ENCODE measurements around the gene GUCA1C.

The GUCA1C gene

DNA sequence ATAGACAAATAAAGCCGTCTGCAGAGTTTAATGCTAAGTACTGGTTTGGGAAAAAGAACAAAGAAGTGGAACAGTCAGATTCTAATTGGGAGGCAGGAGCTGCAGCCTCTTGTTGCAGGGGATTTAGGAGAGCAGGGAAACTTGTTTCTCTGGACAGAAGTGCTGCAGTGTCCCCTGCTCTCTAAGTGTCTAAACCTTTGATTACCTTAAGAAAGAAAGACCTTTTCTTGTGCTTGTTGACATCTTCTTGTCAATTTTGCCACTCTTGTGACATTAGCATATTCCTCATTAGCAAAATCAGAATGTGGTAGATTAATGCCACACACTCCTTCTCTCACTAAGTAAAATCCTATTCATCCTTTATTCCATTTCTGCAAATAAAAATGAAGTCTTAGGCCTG is 92.3 kb downstream of the GUCA1C start:
- TF ChIP-seq CTCF (IDR thresholded peaks at IDR 0.05; ENCODE audit: poor library complexity, severe bottlenecking), result no peak
- H3K27me3 ChIP-seq (ENCODE audit: insufficient read depth, poor library complexity, severe bottlenecking), result no peaks in the 10 kb centered on the region
- H3K27ac ChIP-seq (ENCODE audit: poor library complexity, severe bottlenecking), result no peak overlapping the region

More for the DNA sequence above, 92.3 kb downstream of the GUCA1C start:
- Histone ChIP-seq H3K4me1 (ENCODE audit: insufficient read depth, poor library complexity, severe bottlenecking) (peaks cover 14% of the 10 kb centered on the region), H3K36me3 (ENCODE audit: low read depth) (no peaks in the 10 kb centered on the region), H3K9me3 (ENCODE audit: severe bottlenecking) (no peaks in the 10 kb centered on the region), H3K4me3 (ENCODE audit: severe bottlenecking) (no peak overlapping the region)
- DNase-seq (ENCODE audit: low spot score) (no peak), ATAC-seq (ENCODE audit: low read depth) (no peak)

All from RWPE2 (cell line).